Keratinocyte (primary cell): ENCODE results near the gene BEAN1. TPM values are rescaled to one million over a fixed set of nuclear protein-coding genes. Genes with fewer than 3 reads are reported as not detected.

Experiments used
- DNase-seq: peaks from one replicate; pipeline ENCODE4 v3.0.0-alpha.2; 2011; ENCODE audit warnings: low read depth, missing footprints, low spot score
- FAIRE-seq: peaks from 2 replicates; lab custom pipeline; 2011; peaks lifted over from hg19 to GRCh38; lab: Jason Lieb, UNC
- H2AFZ ChIP-seq: 2 replicates; pipeline ENCODE4 v1.6.0; 2012; ENCODE audit warnings: low read length, control low read depth, inconsistent platforms; ENCODE audit not compliant: control insufficient read depth
- H3K27ac ChIP-seq: 2 replicates; pipeline ENCODE4 v1.5.1; 2011; ENCODE audit warnings: low read length; ENCODE audit not compliant: control insufficient read depth, insufficient read depth
- H3K27me3 ChIP-seq: 3 replicates; pipeline ENCODE4 v1.6.0; 2011; ENCODE audit warnings: low read length; ENCODE audit not compliant: control insufficient read depth, insufficient read depth; ENCODE audit errors: extremely low read depth
- H3K36me3 ChIP-seq, 2 experiments: 2 replicates in 1 of 2; 3 replicates in 1 of 2; pipeline ENCODE4 v1.5.1; 2011; ENCODE audit warnings: low read length in 2 of 2, mild to moderate bottlenecking in 1 of 2; ENCODE audit not compliant: control insufficient read depth in 2 of 2, insufficient read depth in 2 of 2; ENCODE audit errors: extremely low read depth in 1 of 2
- H3K4me1 ChIP-seq: 3 replicates; pipeline ENCODE4 v1.5.1; 2011; ENCODE audit warnings: low read length; ENCODE audit not compliant: control insufficient read depth, insufficient read depth; ENCODE audit errors: extremely low read depth
- H3K4me2 ChIP-seq: 3 replicates; pipeline ENCODE4 v1.6.0; 2011; ENCODE audit warnings: low read depth, low read length; ENCODE audit not compliant: control insufficient read depth, insufficient read depth; ENCODE audit errors: extremely low read depth
- H3K4me3 ChIP-seq, 3 experiments: fragments of 200-600 bp in 1 of 3; sonication (generic) in 1 of 3; 2 replicates in 2 of 3; 3 replicates in 1 of 3; pipeline ENCODE4 v1.5.1; 2011 to 2016; ENCODE audit warnings: low read length in 3 of 3, mild to moderate bottlenecking in 3 of 3, control low read depth in 2 of 3, inconsistent platforms in 1 of 3, low read depth in 1 of 3, mixed read lengths in 1 of 3, mixed run types in 1 of 3, moderate library complexity in 1 of 3; ENCODE audit not compliant: control insufficient read depth in 2 of 3, insufficient read depth in 2 of 3; ENCODE audit errors: extremely low read depth in 1 of 3
- H3K79me2 ChIP-seq: 2 replicates; pipeline ENCODE4 v1.6.0; 2012; ENCODE audit warnings: low read length; ENCODE audit not compliant: control insufficient read depth, insufficient read depth
- H3K9ac ChIP-seq: 3 replicates; pipeline ENCODE4 v1.6.0; 2011; ENCODE audit warnings: low read length; ENCODE audit not compliant: control insufficient read depth, insufficient read depth; ENCODE audit errors: extremely low read depth
- H3K9me1 ChIP-seq: 3 replicates; pipeline ENCODE4 v1.6.0; 2011; ENCODE audit warnings: low read length; ENCODE audit not compliant: control insufficient read depth, insufficient read depth; ENCODE audit errors: extremely low read depth
- H3K9me3 ChIP-seq: 2 replicates; pipeline ENCODE4 v1.5.1; 2012; ENCODE audit warnings: low read depth, low read length; ENCODE audit not compliant: control insufficient read depth
- H4K20me1 ChIP-seq: 3 replicates; pipeline ENCODE4 v1.6.0; 2011; ENCODE audit warnings: low read length; ENCODE audit not compliant: control insufficient read depth, insufficient read depth; ENCODE audit errors: extremely low read depth
- CTCF ChIP-seq, 3 experiments: IDR thresholded peaks in 1 of 3; conservative IDR thresholded peaks in 1 of 3; optimal IDR thresholded peaks in 1 of 3; 2 replicates in 2 of 3; 3 replicates in 1 of 3; pipeline versions ENCODE3 to v1.5.1; 2011; ENCODE audit warnings: low read length in 3 of 3, mild to moderate bottlenecking in 3 of 3, moderate library complexity in 2 of 3, control low read depth in 1 of 3, inconsistent platforms in 1 of 3; ENCODE audit not compliant: insufficient read depth in 2 of 3; ENCODE audit errors: extremely low read depth in 1 of 3
- EZH2 ChIP-seq: IDR thresholded peaks from one replicate; pipeline ENCODE4 v1.6.1; 2012; ENCODE audit warnings: inconsistent platforms, mild to moderate bottlenecking, low read length, moderate library complexity
- dilution Hi-C: fragments of 300-500 bp; cut with MboI; formaldehyde crosslinking; loops from one replicate; pipeline ENCODE4 v1.7.0; 2020; ENCODE audit warnings: low sequenced_read_pairs; ENCODE audit not compliant: extremely low pct_ligation_motif_present
- polyA plus RNA-seq, 5 experiments: library from polyadenylated mRNA; depleted of rRNA in 3 of 5; stranded (reverse) in 3 of 5; stranded (forward) in 1 of 5; unstranded in 1 of 5; fragments of >200 nt; gene quantifications; 1 replicate in 1 of 5; 2 replicates in 3 of 5; 3 replicates in 1 of 5; pipeline versions ENCODE4 v1.2.1 to v1.2.3, GENCODE V29; 2011 to 2012; ENCODE audit warnings: missing spikeins in 2 of 5, low read depth in 1 of 5, low replicate concordance in 1 of 5

The BEAN1 gene
- polyA plus RNA-seq, 1 donor (not counting 4 experiments of a cell fraction or from before 2014, with no cell fraction given) = 0.24 TPM

- Histone ChIP-seq H3K9me1 (no peaks in the 10 kb centered on the region), H3K79me2 (no peaks in the 10 kb centered on the region), H4K20me1 (no peaks in the 10 kb centered on the region), H3K36me3 (no peaks in the 10 kb centered on the region), H3K9ac (no peak overlapping the region), H3K4me1 (peaks cover 4% of the 10 kb centered on the region), H3K27me3 (peaks cover 15% of the 10 kb centered on the region), H3K9me3 (no peaks in the 10 kb centered on the region), H3K4me2 (no peak overlapping the region), H3K4me3 (no peak overlapping the region), H3K27ac (no peak overlapping the region), H2AFZ (no peak overlapping the region)
- dilution Hi-C loops = no loop called here
- FAIRE-seq (no peak), DNase-seq (no peak)
- TF ChIP-seq CTCF (optimal IDR thresholded peaks at IDR 0.05 in 1 of 3, IDR thresholded peaks at IDR 0.05 in 1 of 3, conservative IDR thresholded peaks at IDR 0.05 in 1 of 3; ENCODE audit: extremely low read depth in 1 of 3, insufficient read depth in 2 of 3, low read length in 3 of 3) (no peak), EZH2 (no peak)
Measured at GRCh38 chr16:66446737-66447136, 19.6 kb downstream of the BEAN1 start.

- Histone ChIP-seq H3K4me3 (no peak overlapping the region), H3K9ac (no peak overlapping the region), H3K4me2 (no peak overlapping the region), H3K79me2 (no peaks in the 10 kb centered on the region), H3K9me1 (no peaks in the 10 kb centered on the region), H2AFZ (no peak overlapping the region), H3K9me3 (no peaks in the 10 kb centered on the region), H3K36me3 (no peaks in the 10 kb centered on the region), H3K4me1 (no peaks in the 10 kb centered on the region), H3K27me3 (peaks cover 15% of the 10 kb centered on the region), H3K27ac (no peak overlapping the region), H4K20me1 (no peaks in the 10 kb centered on the region)
- FAIRE-seq (no peak), DNase-seq (no peak)
- dilution Hi-C loops = no loop called here
- TF ChIP-seq CTCF (optimal IDR thresholded peaks at IDR 0.05 in 1 of 3, IDR thresholded peaks at IDR 0.05 in 1 of 3, conservative IDR thresholded peaks at IDR 0.05 in 1 of 3; ENCODE audit: extremely low read depth in 1 of 3, insufficient read depth in 2 of 3, low read length in 3 of 3) = no peak
- TF ChIP-seq EZH2 = no peak
Measured at GRCh38 chr16:66447491-66447890, 20.4 kb downstream of the BEAN1 start.
